ENCODE data around the gene MALL.
"Not testable (repeated sequence)": the region's sequence is repeated elsewhere in the genome, so short reads cannot be mapped to it uniquely, and the experiment has no call there.

The MALL gene

DNA sequence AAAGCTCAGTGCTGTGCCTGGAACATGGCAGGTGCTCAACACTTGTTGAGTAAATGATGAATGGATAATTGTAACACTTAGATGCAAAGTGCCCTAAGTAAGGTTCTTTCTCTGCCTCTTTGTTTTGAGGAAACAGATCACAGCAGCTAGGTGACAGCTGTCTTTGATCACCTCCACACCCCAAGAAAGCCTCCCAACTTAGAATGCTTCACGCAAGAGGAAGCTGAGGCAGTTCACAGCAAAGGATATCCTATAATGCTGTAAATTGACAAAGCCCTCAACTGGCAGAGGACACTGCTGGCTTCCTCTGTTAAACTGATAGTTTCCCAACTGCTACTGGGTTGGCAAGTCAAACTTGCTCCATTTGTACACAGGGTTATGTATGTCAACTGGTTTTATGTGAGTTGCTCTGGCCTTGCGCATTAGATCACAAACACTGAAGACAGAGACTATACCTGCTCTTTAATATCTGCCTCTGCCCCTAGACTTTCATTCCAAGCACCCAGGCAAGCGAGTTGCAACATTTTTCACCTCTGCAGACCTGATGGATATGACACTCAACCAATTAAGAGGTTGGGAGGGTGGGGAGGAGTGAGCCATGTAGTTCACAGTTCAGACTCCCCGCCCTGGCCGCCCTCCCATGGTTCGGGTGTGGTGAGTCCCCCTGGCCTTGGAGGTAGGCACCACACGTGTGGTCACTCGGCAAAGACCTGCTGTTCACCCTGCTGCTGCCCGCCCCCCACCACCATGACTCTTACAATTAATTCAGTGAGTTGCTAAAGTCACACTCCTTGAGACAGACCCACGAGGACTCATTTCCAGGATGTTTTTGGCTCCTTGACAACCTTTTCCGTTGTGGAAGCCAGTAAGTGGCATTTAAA, 4.8 kb upstream of the MALL start:
- DNase-seq = no peak

DNA sequence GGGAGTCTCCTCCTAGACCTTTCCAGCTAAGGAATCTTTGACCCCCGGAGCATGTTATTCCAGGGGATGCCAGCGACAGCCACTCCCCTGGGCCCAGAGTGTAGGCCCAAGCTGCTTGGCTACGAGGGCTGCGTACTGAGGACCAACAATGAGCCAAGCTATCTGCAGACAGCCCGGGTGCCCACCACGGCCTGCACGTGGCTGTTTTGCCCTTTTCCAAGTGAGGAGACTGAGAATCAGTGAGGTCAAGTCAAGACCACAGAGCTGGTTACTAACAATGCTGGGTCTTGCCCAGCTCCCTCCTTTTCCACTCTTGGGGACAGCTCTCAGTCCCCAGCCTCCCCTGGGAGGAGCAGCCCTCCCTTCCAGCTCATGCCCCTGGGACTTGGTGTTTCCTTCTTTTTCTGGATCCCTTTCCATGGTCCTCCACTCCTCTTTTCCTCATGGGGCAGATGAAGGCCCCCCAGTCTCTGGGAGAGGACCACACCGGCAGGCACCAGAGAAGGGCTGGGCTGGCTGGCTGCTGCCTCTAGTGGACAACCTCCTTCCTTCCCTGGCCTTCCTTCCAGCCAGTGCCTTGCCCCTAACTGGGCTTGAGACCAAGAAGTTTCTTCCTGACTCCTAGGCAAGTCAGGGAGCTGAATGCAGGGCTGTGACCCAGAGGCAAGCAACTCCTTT, 550 bp upstream of the MALL start:
- DNase-seq = peak in 1 of 2 experiments; percentile 45

DNA sequence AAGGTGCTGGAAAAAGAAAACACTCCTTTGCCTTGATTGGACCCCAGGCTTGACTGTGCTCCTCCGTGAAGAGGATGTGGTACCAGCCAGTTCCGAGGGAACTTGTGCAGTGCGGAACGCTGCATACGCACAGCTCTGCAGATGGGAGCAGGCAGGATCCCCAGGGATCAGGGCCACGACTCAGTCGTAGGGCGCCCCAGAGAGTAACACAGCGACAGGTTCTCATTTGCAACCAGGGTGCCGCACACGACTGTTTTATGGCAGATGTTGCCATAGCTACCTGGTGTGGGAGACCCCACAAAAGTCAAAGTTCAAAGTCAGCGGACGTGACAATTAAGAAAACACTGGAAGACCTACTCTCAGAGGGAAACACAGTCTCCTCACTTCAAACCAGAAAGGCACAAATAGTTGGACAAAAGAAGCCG, 779 bp downstream of the MALL start:
- peak; percentile 40 to 55 for DNase-seq

DNA sequence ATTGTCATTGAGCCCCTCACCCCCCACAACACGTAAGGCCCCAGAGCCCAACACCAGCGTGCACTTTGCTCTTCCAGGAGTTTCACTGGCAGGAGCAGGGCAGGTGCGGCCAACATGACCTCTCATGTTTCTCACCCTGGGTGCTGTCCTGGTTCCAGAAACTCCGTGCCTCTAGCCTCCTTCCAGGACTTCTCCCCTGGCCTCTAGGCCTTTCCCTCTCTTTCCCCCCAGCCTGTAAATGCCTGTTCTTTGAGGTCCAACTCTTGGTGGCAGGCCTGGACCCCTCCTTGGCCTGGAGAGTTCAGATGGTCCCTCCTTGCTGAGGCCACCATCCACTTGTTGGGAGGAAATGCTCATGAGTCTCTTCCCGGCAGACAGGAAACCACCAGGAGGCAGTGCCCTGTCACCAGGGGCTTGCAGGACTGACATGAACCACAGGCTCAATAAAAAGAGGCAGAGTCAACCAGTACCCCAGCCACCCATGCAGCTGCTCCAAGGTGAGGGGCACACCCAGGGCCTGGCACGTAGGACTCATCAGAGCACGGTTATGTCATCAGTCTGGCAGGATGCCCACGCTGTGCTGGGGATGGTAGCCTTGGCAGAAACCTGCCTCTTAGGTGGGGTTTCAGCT, 1.5 kb downstream of the MALL start:
- DNase-seq = peak in 1 of 2 experiments; percentile 56

DNA sequence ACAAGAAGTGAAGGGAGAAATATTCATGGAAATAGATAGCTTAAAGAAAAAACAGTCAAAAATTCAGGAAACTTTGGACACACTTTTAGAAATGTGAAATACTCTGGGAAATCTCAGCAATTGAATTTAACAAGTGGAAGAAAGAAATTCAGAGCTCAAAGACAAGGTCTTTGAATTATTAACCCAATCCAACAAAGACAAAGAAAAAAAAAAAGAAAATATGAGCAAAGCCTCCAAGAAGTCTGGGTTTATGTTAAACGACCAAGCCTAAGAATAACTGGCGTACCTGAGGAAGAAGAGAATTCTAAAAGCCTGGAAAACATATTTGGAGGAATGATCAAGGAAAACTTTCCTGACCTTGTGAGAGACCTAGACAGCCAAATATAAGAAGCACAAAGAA, 7.3 kb downstream of the MALL start:
- DNase-seq = not testable (repeated sequence)

DNA sequence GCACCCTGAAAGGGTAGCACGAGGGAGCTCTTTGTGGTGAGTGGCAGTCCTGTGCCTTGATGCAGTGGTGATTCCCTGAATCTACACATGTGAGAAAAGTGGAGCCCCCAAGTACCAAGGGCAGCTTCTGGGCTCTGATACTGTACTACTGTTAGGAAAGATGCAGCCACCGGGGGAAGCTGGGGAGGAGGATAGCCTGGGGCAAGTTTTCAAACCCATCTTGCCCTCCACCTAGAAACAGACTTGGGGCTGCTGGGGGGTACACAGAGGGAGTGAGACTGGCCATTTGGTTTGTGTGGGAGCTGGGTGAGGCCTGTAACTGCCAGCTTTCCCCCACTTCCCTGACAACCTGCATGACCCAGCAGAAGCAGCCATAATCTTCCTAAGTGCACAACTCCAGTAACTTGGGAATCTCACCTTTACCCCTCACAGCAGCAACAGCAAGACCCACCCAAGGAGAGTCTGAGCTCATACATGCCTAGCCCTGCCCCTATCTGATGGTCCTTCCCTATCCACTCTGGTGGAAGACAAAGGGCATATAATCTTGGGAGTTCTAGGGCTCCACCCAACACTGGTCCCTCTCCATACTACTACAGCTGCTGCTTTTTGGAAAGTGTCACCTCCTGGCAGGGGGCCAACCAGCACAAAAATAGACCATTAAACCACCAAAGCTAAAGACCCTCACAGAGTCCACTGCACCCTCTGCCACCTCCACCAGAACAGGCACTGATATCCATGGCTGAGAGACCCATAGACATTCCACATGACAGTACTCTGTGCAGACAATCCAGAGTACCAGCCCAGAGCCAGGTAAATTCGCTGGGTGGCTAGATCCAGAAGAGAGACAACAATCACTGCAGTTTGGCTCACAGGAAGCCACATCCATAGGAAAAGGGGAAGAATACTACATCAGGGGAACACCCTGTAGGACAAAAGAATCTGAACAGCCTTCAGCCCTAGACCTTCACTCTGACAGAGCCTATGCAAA, 8.2 kb downstream of the MALL start:
- DNase-seq = peak in 1 of 2 experiments; percentile 12

DNA sequence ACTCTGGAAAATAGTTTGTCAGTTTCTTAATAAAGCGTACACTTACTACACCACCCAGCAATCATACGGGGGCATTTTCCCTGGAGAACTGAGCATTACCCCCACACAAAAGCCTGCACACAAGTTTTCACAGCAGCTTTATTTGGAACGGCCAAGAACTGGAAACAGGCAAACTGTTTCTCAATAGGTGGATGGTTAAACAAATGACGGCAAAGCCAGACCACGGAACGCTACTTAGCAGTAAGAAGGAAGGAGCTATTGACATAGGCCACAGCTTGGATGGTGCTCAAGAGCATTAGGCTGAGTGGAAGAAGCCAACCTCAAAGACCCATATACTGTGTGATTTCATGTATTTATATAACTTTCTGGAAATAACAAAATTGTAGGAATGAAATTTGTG, 9.0 kb downstream of the MALL start:
- DNase-seq = peak in 1 of 2 experiments; percentile 2

DNA sequence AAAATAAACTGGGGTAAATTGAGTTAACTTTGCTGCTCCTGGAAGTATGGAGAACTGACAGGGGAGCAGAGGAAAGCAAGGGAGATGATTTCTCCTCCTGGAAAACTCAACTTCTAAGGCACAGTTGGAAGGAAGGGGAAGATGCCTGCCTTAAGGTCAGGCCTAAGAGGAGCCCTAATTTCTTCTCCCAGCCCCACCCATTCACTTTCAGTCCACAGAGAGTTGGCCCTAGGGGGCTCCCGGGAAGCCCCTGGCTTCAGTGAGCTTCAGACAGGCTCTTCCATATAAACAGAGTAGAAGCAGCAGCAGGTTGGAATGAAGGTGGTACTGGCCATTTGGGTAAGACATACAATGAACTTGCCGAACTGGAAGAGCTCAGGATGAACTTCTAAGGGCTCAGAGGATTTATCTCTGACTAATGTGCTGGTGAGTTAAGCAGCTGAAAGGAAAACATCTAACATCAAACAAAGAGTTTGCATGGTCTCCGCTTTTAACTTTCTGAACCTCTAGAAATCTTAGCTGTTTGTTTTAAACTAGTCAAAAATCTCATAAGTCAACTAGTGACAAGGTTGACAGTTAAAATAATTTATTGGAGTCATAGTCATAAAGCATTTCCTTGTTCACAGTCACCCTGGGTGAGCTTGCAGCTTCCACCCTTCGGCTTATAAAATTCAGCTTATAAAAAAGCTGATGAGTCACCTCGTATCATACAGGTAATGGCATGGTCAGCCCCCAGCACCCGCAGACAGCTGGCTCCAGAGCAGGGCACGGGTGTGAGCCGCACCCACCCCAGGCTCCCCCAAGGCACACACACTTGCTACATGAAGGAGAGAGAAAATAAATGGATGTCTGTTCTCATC, 9.8 kb downstream of the MALL start:
- DNase-seq = peak in 1 of 2 experiments; percentile 13

DNA sequence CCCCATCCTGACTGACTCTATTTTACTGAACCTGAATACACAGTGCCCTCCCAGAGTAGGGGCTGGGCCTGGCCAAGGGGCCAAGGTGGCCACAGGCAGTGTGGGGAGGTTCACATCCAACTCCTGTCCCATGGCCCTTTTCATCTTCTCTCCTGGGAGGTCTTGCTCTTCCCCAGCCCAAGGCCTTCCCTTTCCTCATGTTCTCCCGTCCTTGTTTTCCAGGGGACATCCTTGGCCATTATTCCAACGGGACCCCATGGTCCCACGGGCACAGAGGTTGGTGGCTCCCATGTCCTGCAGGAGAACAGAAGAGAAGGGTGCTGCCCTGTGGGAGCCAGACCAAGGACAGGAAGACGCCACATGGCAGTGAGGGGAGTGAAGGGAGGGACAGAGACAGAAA, 10.4 kb downstream of the MALL start:
- DNase-seq = no peak

DNA sequence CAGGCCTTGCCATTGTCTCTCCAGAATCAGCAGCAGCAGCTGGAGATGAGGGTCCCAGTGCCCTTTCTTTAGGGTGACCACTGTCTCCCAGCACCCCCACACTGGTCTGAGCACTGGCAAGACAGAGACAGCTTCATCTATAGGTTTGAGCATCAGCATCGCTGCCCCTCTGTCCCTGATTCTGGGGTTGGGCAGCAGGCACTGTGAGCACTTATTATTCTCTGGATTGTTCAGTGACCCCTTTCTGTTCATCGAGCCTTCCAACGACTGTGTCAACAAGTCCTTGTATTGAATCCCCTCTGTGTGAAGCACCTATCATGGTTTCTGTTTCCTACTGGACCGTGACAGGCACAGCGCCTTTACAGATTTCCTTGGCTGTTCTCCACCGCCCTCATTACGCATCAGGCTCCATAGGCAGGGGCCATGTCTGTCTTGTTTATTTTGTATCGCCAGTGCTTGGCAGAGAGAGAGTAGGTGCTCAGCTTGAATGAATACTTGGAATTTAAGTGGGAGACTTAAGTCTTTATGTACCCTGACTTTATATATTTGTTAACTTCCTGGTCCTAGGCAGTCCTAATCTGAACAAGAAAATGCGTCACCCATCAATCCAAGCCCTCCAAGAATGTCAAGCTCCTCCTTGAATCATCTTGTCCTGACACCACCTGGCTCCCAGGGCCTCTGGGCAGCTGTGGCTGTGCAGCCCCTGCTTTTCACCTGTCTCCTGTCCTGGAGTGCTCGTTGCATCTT, 11.4 kb downstream of the MALL start:
- no peak for DNase-seq

DNA sequence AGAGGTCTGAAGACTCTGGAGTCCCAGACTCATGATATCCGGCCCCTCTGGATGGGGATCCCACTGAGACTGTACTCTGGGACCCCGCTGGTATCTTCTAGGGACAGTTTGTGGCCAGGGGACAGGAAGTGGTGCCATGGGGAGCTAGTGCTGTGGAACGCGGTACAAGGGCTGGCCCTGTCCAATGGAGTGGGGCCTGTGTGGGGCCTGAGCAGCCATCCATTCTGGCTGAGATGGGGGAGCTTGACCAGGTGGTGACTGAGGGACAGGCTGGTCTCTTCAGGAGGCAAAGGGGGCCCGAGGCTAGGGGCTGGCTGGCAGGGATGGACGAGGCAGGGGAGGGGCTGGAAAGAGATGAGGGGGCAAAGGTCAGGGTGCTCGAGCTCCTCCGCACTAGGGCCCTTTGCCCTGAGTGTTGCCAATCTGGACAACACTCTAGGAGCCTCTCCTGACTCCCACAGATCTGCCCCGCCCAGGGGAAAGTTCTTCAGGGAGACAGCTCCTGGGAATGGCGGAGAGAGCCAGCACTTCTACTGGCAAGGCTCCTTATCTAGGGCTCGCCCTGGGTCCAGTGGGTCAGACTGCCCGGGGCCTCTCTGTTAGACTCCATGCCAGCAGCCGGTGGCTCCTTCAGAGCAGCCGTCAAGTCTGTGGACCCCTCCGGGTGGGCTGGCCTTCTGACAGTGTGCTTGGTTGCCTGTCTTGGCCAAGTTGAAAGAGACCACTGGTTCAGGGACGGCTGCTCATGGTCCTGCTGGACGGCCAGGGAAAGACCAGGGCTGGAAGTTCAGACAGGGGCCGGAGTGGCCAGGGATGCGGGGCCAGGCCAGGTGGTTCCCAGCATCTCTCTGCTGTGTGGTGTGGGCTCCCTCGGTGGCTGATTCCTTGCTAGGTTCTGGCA, 12.3 kb downstream of the MALL start:
- DNase-seq = no peak

DNA sequence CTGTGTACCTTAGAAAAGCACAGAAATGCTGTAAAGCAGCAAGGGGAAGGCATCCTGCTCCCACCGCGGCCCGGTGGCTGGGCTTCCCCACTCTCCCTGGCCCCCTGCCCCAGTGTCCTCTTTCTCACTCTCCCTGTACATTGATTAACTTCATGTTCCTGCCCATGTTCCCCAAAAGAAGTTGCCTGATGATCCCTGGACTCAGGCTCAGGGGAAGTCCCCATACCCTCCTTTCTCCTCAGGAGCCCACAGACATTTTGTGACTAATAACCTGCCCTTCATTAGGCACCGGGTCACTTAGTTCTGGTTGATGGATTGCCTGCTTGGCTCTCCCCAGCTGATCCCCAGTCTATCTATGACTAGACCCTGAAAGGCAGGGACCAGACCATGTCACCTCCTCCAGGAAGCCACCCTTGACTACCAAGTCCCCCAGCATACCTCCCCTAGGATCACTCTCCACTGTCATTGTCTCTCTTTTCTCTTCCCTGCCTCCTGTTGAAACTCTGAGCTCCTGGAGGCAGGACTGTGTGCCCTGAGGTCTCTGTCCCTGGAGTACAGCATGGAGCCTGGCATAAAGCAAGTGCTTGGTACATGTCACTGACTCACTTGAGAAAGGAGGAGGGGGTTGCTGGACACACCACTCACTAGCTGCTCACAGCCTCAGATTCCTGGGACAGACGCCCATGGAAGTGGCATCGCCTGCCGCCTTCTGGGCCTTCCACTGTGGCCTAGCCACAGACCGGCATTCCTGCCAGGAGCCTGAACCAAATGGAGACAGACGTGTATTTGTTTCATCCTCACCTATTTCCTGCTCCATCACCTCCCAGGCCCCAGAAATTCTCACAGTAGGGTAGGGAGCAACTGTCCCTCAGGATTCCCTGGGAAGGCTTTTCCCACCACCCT, 13.5 kb downstream of the MALL start:
- no peak for DNase-seq

DNA sequence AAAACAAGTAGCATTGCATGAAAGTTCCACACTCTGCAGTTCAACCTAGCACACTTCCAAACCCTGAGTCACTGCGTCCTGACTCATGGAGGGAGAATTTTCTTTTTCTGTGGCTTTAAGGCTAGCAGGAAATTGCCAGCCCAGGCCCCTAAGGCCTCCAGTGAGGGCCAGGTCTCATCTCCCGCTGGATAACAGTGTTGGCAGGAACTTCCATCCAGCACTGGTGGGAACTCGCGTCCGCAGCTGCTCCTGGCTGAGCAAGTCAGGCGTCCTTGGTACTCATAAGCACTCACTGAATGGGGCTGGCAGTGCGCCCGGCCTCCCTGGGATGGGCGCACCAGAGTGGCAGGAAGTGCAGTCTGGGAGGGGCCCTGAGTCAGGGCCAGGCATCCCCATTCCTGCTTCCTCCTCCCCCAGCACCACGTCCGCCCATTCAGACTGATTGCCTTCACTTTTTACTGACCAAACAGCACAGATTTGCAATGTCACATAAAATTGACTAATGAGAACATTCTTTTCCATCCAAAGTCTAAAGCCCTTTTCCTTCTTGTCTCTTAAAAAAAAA, 14.3 kb downstream of the MALL start:
- peak; percentile 3 to 16 for DNase-seq

DNA sequence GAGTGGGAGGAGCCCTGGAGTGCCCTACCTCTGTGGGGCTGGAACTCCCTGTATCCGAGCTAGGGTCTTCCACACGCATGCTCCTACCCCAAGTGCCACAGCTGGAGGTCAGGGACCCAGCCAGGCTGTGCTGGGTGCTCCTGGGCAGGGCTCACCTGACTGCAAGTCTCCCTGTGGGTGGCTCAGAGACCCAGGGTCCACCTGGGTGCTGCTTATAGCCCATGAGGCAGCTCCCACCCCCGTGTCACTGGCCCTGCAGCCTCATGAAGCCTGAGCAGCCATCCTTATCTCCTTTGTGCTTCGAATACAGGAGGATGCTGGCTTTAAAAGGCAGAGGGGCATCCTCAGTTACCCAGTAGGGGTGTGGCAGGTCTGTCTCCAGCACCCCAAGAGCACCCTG, 14.7 kb downstream of the MALL start:
- DNase-seq = not testable (repeated sequence)

DNA sequence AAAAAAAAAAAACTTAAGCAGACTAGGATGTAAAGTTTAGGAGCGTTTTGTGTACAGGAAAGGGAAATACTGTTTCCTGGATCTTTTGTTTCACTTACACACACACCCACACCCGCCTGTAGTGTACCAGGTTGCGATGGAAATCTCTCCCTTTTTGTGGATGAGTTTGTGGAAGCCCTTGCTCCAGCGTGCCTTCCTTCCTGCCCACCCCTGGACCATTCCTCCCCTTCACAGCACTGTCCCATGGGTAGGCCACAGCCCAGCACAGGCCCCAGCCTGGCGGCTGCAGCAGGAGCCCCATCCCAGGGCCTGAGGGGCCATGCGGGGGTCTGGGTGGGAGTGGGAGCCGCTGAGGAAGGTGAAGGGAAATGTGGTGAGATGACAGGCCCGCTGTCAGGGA, 15.1 kb downstream of the MALL start:
- DNase-seq = no peak

DNA sequence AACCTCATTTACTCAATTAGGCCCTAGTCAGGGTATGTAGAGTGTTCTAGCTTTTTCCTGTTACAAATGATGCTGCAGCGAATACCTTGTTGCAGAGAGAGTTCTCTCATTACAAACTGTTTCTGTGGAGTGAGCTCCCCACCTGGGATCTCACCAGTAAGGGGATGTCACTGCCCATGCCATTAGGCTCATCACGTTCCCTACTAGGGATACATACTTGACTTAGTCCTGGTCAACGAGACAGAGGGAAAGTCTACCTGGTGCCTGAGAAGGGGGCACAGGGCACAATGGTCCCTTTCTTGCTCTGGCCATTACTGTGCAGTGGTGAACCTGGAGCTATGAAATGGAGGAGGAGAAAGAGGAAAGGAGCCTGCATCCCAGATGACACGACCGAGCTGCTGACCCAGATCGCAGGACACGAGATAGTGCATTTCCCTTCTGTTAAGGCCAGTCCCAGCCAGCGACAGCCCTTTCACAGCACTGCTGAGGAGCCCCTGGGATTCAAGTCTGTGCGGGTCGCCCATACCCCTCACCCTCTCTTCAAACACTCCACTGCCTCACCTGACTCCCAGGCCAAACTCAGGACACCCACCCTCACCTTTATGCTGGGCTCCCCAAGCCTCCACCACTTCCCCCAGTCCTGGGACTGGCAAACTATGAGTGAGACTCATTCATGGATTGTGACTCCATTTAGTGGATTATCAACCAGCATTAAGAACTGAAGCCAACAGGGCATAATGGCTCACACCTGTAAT, 16.0 kb downstream of the MALL start:
- DNase-seq = no peak

DNA sequence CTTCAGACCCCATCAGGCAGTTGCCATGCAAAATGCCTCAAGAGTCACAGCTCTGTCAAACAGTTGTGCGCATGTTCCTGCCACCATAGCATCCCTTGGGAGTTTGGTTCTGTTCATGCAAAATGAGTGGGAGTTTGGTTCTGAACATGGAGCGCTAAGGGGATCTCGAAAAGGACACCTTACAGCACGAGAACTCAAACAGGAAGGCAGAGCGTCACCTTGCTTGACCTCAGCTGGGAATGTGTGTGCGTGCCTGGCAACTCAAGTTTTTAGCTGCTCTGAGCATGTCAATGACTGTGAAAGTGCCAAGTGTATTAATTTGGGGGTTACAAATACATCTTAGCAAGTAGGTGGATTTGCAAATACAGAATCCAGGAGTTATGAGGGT, 16.6 kb downstream of the MALL start:
- no peak for DNase-seq
